Measurements from ENCODE around the gene IGSF3.
"Not testable (repeated sequence)": the region's sequence is repeated elsewhere in the genome, so short reads cannot be mapped to it uniquely, and the experiment has no call there.

The IGSF3 gene

GRCh38 chr1:116663821-116664220 lies 3.7 kb downstream of the IGSF3 start:
- DNase-seq (ENCODE audit: low read depth): no peak

- no peak for DNase-seq (ENCODE audit: low read depth)
Measured at GRCh38 chr1:116661633-116662032, 5.9 kb downstream of the IGSF3 start.

- not testable (repeated sequence) for DNase-seq (ENCODE audit: low read depth)
Measured at GRCh38 chr1:116658645-116659044, 8.9 kb downstream of the IGSF3 start.

GRCh38 chr1:116657836-116658235 lies 9.7 kb downstream of the IGSF3 start:
- not testable (repeated sequence) for DNase-seq (ENCODE audit: low read depth)

GRCh38 chr1:116654351-116654750 lies 13.2 kb downstream of the IGSF3 start:
- DNase-seq (ENCODE audit: low read depth): no peak

GRCh38 chr1:116652598-116652997 lies 14.9 kb downstream of the IGSF3 start:
- DNase-seq (ENCODE audit: low read depth): not testable (repeated sequence)

- not testable (repeated sequence) for DNase-seq (ENCODE audit: low read depth)
Measured at GRCh38 chr1:116650781-116651180, 16.8 kb downstream of the IGSF3 start.

GRCh38 chr1:116649041-116649440 lies 18.5 kb downstream of the IGSF3 start:
- not testable (repeated sequence) for DNase-seq (ENCODE audit: low read depth)

GRCh38 chr1:116648325-116648724 lies 19.2 kb downstream of the IGSF3 start:
- DNase-seq (ENCODE audit: low read depth): not testable (repeated sequence)

- not testable (repeated sequence) for DNase-seq (ENCODE audit: low read depth)
Measured at GRCh38 chr1:116647186-116647585, 20.3 kb downstream of the IGSF3 start.

- not testable (repeated sequence) for DNase-seq (ENCODE audit: low read depth)
Measured at GRCh38 chr1:116646673-116647170, 20.8 kb downstream of the IGSF3 start.

GRCh38 chr1:116645802-116646672 lies 21.5 kb downstream of the IGSF3 start:
- DNase-seq (ENCODE audit: low read depth): not testable (repeated sequence)

- not testable (repeated sequence) for DNase-seq (ENCODE audit: low read depth)
Measured at GRCh38 chr1:116644993-116645392, 22.5 kb downstream of the IGSF3 start.

GRCh38 chr1:116644096-116644495 lies 23.4 kb downstream of the IGSF3 start:
- not testable (repeated sequence) for DNase-seq (ENCODE audit: low read depth)

GRCh38 chr1:116643281-116643751 lies 24.2 kb downstream of the IGSF3 start:
- not testable (repeated sequence) for DNase-seq (ENCODE audit: low read depth)

GRCh38 chr1:116642311-116643280 lies 24.9 kb downstream of the IGSF3 start:
- not testable (repeated sequence) for DNase-seq (ENCODE audit: low read depth)

GRCh38 chr1:116637583-116637982 lies 29.9 kb downstream of the IGSF3 start:
- DNase-seq (ENCODE audit: low read depth): not testable (repeated sequence)

GRCh38 chr1:116636584-116636983 lies 30.9 kb downstream of the IGSF3 start:
- DNase-seq (ENCODE audit: low read depth): not testable (repeated sequence)

- not testable (repeated sequence) for DNase-seq (ENCODE audit: low read depth)
Measured at GRCh38 chr1:116634386-116634785, 33.1 kb downstream of the IGSF3 start.

- not testable (repeated sequence) for DNase-seq (ENCODE audit: low read depth)
Measured at GRCh38 chr1:116631996-116632925, 35.3 kb downstream of the IGSF3 start.

- not testable (repeated sequence) for DNase-seq (ENCODE audit: low read depth)
Measured at GRCh38 chr1:116631554-116631953, 36.0 kb downstream of the IGSF3 start.
